GM18517 (cell line): ENCODE results near the gene VASH1.
A peak's percentile ranks its signal among the peaks of the same experiment; 100 is the strongest.

Experiments
- ATAC-seq: cut with Tn5 transposase; IDR thresholded peaks from one replicate; pipeline ENCODE4 v1.9.1; 2021; ENCODE audit warnings: mild to moderate bottlenecking, moderate library complexity; ENCODE audit not compliant: unreplicated experiment

Gene VASH1

DNA sequence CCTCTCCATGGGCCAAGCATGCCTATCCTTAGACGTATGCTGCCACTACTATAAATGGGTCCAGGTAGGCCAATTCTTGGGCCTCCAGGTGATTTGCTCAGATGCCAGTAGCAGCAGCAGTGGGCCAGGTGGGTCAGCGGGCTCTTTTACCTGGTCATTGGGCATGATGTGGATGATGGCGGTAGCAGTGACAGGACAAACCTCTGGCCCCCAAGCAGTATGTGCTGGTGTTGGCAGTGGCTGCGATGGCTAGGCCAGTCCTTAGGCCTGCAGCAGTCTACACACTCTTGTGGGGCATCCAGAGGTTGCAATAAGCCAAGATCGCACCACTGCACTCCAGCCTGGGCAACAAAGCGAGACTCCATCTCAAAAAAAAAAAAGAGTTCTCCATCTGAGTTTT lies 19.1 kb upstream of the VASH1 start:
- no peak for ATAC-seq

DNA sequence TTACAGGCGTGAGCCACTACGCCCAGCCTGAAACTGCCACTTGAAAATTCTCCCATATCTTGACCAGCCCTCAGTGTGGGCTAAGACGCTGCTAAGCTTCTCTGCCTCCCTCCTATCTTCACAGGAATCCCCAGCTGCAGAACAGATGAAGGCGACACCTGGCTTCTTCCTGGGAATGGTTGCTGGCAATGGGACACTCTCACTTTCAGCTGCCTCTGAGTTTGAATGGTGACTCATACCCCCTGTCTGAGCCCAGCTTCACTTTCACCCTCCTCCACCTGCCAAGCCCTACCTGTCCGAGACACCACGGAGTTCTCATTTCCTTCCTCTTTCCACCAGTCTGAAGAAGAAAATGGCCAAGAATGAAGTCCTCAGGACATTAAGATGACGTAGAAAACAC lies 18.3 kb upstream of the VASH1 start:
- ATAC-seq: no peak

DNA sequence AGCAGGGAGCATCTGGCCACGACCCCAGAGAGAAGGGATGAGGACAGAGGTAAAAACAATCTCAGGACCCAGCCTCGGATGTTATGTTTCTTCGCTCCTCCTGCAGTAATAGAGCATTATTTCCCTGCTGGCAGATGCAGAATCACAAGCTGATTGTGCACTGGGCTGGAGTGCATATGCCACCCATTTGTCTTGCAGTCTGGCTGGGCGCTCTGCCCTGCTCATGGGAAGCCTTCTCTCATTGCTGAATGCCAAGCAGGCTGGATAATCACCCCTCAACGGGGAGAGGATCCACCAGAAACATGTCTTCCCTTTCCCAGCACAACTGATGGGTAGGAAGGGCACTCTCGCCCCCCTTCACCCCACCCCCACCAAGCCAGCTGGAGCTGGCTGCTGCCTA lies 8.5 kb upstream of the VASH1 start:
- ATAC-seq: no peak

DNA sequence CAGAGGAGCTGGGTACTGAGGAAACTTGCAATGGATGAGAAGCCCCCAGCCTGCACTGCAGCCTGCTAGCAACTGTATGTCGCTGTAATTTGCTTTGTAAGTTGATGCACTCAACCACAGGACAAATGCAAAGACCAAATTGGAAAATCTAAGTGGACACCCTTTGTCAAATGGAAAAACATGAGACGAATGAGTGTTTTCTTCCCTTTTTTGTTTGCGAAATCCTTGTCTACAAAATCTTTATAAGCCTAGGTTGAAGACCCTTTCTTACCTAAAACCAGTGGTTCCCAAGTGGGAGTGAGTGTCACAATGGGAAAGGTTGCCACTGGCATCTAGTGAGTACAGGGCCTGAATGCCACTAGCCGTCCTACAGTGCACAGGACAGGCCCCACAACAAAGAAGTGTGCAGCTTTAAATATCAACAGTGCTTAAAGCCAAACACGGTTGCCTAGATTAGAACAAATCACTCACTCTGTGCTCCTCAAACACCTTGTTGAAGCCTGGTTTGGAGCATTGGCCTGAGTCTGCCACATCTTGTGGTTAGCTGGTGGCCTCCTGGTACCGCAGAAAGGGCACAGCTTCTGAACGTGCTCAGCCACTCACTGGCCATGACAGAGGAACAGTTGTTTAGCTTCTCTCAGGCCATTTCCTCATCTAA lies 7.6 kb upstream of the VASH1 start:
- ATAC-seq: no peak

DNA sequence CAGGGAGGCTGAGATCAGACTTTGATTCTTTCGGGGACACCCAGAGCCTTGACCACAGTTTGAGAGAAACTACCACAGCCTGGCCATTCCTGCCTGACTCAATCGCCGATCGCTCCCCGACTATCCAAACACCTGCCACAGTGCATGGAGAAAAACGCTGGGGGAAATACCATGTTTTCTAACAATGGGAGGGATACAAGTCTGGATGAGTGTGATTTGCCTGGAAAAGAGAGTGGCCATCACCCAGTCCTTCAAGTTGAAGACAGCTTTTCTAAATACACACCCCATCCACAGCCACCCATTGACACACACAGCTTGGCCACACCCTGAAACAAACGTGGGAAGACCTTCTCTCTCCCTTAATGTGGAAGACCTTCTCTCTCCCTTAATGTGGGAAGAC lies 6.7 kb upstream of the VASH1 start:
- ATAC-seq: no peak

DNA sequence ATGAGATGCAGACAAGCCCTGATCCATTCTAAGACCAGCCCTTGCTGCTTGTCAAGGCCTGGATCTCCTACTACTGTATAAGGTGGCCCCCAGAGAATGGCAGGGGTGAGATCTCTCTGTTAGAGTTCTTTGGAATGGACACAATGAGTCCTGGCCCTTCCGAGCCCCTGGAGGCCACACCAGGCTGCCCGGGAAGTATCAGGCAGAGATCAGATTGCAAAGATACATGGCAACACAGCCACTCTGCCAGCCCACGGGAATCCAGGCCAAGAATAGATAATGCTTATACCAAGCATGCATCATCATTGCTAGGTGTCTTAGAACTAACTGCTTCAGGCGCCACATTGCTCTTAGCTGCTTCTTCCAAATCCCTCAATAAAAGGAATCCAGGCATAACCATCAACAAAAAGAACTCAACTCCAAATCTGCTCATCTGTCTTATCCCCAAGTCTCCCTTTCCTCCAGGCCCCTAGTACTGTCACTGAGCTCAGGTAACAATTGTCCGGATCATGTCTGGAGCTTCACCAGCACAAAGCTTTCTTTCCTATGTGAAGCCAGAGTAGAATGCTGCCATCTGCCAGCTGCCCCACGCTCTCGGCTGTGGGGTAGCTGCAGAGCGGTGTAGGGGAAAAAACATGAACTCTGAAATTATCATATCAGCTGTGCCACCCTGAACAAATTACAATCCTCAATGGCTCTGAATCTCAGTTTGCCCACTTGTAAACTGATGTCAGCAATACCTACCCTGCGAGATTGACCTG lies 5.5 kb upstream of the VASH1 start:
- no peak for ATAC-seq

DNA sequence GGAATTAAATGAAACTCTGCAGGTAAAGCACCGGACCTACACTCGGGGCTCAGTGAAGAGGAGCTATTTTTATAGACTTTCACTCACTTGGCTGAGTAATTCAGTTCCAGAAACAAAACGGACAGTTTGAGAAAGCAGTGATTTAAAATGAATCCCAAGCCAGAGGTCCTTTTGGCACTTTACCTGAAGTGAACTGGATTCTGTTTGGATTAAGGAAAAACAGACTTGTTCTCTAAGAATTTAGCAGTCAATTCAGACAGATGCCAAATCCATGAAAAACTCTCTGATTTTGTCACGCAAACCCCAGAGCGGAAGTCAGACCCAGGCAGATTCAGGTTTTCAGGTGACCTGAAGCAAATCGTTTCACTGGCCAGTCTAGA lies 4.9 kb upstream of the VASH1 start:
- no peak for ATAC-seq

DNA sequence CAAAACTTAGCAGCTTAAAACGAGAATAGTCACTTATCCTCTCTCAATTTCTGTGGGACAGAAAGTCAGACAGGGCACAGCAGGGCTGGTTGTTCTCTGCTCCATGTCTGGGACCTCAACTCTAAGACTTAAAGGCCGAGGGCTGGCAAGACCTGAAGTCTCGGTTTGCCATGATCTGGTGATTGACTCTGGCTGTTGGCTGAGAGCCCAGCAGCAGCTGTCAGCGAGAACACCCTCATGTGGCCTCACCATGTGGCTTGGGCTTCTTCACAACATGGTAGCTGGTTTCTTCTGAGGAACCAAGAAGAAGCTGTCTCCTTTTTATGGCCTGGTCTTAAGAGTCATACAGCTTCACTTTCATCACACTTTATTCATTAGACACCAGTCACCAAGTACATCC lies 1.7 kb upstream of the VASH1 start:
- no peak for ATAC-seq

DNA sequence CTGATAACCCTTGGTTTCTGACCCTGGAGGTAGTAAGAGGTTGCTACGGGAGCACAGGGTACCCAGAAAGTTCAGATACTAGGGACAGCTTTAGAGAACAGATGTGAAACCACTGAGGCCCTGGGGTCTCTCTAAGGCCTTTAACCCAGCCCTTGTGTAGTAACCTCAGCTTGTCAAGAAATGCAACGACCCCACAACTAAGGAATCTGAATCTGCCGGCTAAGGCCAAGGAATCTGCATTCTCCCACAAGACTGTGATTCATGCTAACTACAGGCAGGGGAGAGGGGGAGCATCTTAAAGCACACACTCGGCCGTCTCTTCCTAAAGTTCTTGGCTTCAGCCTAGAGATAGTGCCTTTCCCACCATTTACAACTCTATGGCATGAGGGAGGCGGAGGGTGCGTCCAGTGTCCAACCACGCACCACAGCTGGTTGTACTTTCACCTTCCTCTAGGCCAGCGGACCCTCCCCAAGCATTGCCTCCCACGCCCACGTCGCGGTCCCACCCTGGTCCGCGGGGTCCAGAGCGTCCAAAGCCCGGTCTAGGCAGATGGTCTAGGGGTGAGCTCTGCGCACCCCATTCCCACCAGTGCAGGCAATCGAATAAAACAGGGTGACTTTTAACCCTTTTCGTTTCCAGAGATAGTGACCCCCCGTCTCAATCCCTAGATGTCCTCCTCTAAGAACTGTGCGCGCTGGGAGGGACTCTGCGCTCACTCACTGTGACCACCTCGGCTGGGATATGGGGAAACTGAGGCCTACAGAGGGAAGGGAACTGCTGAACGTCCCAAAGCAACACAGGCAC lies 735 bp upstream of the VASH1 start:
- no peak for ATAC-seq

DNA sequence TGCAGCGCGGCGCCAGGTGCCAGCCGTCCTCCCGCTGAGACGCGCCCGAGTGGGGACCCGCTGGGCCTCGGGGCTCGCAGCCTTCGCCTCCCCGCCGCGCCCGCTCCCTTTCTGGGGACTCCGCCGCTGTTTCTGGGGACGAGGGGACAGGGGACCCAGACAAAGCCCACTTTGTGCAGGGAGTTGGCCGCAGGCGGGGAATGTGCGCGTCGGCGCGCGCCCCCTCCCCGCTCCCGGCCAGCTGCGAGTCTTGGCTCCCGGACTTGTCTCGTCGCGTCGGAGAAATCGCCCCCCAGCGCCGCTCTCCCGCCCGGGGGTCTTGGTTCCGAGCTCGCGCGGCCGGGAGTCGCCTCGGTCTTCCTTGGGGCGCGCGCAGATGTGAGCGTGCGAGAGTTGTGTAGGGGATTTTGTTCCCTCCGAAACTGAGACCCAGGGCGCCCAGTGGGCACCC lies 717 bp downstream of the VASH1 start:
- no peak for ATAC-seq

DNA sequence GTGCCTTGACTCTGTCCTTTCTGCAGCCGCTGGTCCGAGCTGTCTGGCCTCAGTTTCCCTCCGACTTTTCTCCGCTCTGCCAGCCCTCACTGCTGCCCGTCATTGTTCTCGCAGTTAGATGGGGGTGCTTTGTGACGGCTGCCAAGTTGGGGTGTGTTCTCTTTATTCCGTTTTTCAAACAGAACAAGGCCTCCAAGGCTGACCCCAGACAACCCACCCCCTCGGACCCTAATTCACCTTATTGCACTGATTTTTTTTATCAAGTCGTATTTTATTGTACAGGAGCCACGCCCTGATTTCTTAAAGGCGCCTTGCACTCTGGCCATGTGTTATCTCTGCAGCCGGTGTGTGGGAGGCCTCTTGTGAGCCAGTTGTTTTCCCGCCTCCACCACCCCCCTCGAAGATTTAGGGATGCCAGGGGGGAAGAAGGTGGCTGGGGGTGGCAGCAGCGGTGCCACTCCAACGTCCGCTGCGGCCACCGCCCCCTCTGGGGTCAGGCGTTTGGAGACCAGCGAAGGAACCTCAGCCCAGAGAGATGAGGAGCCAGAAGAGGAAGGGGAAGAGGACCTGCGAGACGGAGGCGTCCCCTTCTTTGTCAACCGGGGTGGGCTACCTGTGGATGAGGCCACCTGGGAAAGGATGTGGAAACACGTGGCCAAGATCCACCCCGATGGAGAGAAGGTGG lies 1.3 kb downstream of the VASH1 start:
- no peak for ATAC-seq

DNA sequence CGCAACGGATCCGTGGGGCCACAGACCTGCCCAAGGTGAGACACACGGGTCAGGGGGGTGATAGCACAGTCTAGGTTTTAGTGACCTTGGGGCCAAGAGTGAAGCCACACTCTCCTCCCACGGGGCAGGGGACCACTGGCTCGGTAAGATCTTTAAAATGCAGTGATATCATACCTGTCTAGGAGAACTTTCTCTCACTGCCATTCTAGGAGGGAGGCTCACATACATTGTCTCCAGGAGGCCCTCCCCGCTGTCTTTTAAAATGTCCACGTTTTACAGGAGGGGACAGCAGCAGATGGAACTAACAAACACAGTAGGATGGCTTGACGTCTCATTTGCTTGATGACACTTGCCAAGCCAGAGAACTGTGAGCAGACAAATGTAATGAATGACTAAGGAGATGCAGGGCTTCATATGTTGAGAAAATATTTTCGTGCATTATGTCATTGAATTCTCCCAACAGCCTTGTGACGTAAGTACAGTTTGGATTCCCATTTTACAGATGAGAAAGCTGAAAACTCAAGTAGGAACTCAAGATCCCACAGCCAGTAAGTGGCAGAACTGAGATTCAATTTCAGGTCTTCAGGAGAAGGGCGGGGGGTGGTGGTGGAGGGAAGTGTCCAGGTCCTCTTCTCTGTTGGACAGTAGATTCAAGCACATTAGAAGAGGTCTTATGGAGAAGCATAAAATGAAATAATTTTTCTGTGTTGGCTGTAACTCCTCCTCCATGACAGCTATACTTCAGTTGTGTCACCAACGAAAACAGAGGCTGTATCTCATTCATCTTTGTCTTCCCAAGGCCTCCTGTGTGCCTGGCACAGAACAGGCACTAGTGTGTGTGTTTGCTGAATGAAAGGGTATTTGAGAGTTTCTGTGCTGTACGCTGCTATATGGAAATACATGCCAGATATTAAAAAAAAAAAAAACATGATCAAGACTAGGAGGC lies 2.1 kb downstream of the VASH1 start:
- ATAC-seq: no peak

DNA sequence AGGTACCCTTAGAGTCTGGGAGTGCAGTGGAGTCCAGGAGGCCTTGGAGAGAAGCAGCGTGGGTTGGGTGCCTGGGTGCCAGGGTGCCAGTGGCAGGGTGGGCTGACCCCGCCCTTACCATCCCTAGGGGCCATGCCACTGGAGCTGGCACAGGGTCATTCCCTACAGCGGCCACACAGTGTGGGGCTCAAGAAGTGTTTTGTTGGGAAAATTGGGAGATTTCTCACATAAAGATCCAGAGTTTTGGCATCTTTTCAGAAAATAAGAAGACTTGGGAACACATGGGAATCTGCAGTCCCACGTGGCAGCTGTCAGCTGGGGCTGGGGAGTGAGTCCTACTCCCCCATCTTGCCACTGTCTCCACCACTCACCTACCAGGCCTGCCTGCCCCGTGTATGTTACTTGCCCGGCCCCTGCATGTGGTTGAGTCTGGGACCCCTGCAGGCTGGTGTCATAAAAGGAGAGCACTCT lies 4.2 kb downstream of the VASH1 start:
- no peak for ATAC-seq

DNA sequence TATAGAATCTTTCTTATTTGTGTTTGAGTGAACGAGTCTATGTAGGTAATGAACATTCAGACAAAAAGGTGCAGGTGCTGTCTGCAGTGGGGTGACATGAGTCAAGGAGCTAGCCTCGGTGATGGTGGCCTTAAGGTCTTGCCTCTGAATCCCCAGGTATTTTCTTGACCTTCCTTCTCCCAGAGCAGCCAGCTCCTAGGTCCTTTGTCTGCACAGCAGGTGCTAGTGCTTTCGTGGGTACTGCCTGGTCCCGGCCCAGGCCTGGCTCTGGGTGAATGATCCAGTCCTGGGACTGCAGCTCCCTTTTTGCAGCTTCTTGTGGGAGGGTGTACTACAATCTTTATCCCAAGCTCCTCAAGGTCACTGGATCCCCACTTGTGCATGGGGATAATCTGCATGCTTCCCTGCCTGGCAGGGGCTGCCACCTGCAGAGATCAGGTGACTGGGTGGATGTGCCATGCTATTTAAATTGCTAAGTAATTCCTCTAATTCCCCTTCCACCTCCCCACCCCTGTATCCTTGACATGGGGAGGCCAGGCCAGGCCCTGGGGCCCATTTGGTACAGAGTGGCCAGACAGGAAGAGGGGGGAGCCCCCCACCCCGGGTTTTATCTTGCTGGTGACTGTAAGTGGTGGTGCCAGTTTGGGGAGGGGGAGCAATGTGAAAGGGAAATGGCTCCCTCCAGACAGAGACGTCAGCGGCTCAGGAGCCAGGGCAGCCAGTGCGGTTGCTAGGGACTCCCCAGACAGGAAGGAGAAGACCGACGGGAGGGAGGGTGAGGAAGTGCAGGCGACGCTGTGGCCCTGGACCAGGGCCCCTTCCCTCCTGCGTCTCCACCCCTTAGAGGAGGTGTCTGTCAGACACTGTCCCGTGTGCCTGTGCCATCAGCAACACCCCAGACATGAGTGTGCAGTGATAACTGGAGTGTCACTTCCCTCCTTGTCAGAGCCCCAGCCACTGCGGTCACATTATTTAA lies 6.7 kb downstream of the VASH1 start:
- ATAC-seq: peak; percentile 67

DNA sequence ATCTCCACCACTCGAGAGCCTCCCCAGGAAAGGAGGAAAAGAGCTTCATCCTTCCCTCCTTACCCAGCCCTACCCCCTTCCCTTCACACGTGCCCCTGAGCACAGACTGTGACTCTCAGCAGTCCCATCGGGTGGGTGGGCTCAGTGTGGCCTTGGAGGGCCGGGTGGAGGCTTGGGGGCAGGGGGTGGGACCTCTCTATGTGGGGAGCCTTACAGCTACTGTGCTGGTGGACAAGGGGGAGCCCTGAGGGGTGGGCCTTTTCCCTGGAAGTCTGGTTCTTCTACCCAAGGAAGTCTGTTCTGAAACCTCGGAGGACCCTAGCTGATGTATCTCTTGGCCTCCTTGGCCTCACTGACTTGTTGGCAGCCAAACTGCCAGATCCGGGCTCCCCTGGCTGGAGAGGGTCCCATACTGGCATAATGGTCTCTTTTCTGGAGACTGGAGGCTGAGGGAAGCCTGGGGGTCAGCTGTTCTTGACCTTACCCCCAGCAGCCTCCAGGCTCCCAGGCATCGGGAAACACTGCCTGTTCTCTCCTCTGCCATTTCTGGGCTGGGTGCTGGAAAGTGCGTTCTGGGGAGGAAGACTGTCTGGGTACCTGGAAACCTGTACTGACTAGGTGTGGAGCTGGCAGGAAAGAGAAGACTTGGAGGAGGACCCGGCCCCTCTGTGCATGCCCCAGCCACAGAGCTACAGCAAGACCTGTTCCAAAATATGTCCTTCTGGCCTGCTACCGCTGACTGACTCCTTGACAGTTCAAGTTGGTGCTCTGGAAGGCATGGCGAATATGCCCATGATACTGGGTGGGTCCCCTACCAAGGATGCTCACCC lies 7.6 kb downstream of the VASH1 start:
- no peak for ATAC-seq

DNA sequence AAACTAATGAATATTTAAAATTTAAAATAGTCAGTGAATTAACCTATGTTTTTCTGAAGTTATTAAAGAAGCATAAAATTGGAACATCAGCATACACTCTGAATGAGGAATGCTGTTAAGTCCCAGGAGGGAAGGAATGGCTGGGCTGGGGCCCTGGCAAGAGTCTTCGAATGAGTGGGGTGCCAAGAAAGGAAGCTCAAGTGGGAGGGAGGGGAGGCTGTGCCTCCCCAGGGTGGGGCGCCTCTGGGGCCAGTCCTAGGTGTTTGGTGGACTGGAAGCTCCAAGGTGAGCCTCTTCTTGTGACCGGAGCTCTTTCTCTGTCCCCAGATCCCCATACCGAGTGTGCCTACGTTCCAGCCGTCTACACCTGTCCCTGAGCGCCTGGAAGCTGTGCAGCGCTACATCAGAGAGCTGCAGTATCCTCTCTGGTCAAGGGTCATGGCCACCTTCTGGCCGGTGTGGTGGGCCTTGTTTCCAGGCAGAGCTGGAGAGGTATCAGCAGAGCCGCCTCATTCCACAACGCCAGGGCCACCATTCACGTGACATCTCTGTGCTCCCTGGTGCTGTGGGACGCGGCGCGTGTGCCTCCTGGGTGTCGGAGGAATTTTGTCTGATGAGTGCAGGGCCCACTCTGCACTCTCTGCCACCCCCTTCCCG lies 8.5 kb downstream of the VASH1 start:
- ATAC-seq: no peak
